Neural progenitor cell (in vitro differentiated cells): ENCODE measurements around the gene ATF6. TPM values are rescaled to one million over a fixed set of nuclear protein-coding genes. Genes with fewer than 3 reads are reported as not detected.

Source experiments
- DNase-seq: peaks from one replicate; pipeline ENCODE4 v3.0.0-alpha.2; 2016; ENCODE audit warnings: low spot score
- H2AFZ ChIP-seq: fragments of 200-600 bp; sonication (generic); replicated peaks from 2 replicates; pipeline ENCODE4 v1.6.1; 2016; ENCODE audit warnings: antibody characterized with exemption
- H3F3A ChIP-seq: fragments of 200-600 bp; sonication (generic); 2 replicates; pipeline ENCODE4 v1.6.1; 2016; ENCODE audit warnings: antibody characterized with exemption, low read depth
- H3K27ac ChIP-seq: fragments of 200-600 bp; sonication (generic); 2 replicates; pipeline ENCODE4 v1.5.1; 2016; ENCODE audit warnings: mild to moderate bottlenecking
- H3K27me3 ChIP-seq: fragments of 200-600 bp; sonication (generic); 2 replicates; pipeline ENCODE4 v1.6.1; 2016; ENCODE audit warnings: mild to moderate bottlenecking, moderate library complexity
- H3K36me3 ChIP-seq: fragments of 200-600 bp; sonication (generic); 2 replicates; pipeline ENCODE4 v1.5.1; 2016
- H3K4me1 ChIP-seq: fragments of 200-600 bp; sonication (generic); 2 replicates; pipeline ENCODE4 v1.6.1; 2016; ENCODE audit warnings: mixed run types
- H3K4me2 ChIP-seq: fragments of 200-600 bp; sonication (generic); 2 replicates; pipeline ENCODE4 v1.6.1; 2016
- H3K4me3 ChIP-seq: fragments of 200-600 bp; sonication (generic); 2 replicates; pipeline ENCODE4 v1.5.1; 2016
- H3K79me2 ChIP-seq: fragments of 200-600 bp; sonication (generic); 2 replicates; pipeline ENCODE4 v1.6.1; 2016; ENCODE audit warnings: low read depth
- H3K9ac ChIP-seq: fragments of 200-600 bp; sonication (generic); 2 replicates; pipeline ENCODE4 v1.6.1; 2016
- H3K9me3 ChIP-seq: fragments of 200-600 bp; sonication (generic); 2 replicates; pipeline ENCODE4 v1.5.1; 2016; ENCODE audit warnings: low read depth
- H4K20me1 ChIP-seq: fragments of 200-600 bp; sonication (generic); 2 replicates; pipeline ENCODE4 v1.6.1; 2016; ENCODE audit warnings: low read depth
- H3K27ac Mint-ChIP-seq: 3 replicates; pipeline ENCODE4 v1.8.0; 2021; ENCODE audit warnings: mixed read lengths
- H3K27me3 Mint-ChIP-seq: 2 replicates; pipeline ENCODE4 v1.8.0; 2022; ENCODE audit warnings: low read depth, mild to moderate bottlenecking, inconsistent platforms, moderate library complexity, mixed read lengths; ENCODE audit not compliant: insufficient read depth
- H3K36me3 Mint-ChIP-seq: 3 replicates; pipeline ENCODE4 v1.8.0; 2021; ENCODE audit warnings: mixed read lengths
- H3K4me1 Mint-ChIP-seq: 3 replicates; pipeline ENCODE4 v1.8.0; 2021; ENCODE audit warnings: mixed read lengths
- H3K4me3 Mint-ChIP-seq: 3 replicates; pipeline ENCODE4 v1.8.0; 2021; ENCODE audit warnings: mild to moderate bottlenecking, moderate library complexity, mixed read lengths
- H3K9me3 Mint-ChIP-seq: 3 replicates; pipeline ENCODE4 v1.8.0; 2020; ENCODE audit warnings: mixed read lengths
- EZH2 ChIP-seq: fragments of 200-600 bp; sonication (generic); IDR thresholded peaks from 2 replicates; pipeline ENCODE4 v1.6.1; 2017; ENCODE audit warnings: antibody characterized with exemption, mild to moderate bottlenecking, moderate library complexity
- EZH2phosphoT487 ChIP-seq: fragments of 200-600 bp; sonication (generic); IDR thresholded peaks from 2 replicates; pipeline ENCODE4 v1.6.1; 2017; ENCODE audit warnings: antibody characterized with exemption
- total RNA-seq: library from RNA; depleted of rRNA; stranded (reverse); fragments of >200 nt; gene quantifications from 2 replicates; pipeline ENCODE4 v1.2.3, GENCODE V29; 2015; ENCODE audit warnings: low replicate concordance
- TF ChIP-seq, protein P1 (sequence below): fragments of 200-600 bp; sonication (generic); IDR thresholded peaks from 2 replicates; pipeline ENCODE4 v1.5.1; 2017; ENCODE audit warnings: antibody characterized with exemption, mild to moderate bottlenecking

ATF6 gene
- total RNA-seq, 1 donor from 2014 or later: 31.7 TPM

DNA sequence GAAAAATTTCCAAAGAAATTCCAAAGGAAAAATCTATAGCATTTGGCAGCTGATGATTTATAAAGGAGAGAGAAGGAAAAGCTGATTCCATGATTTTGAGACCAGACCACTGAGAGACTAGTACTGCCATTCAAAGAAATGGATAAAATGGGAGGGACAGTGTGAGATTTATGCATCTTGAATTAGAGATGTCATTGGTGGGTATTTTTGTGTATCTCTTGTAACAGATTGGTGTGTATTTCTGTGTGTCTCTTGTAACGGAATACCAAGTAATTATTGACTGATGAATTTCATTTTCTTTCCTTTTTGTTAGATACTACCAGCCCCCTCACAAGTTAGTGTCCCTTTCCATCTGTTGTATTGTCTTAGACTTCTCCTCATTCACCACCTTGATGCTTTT is 155.4 kb downstream of the ATF6 start:
- no peaks in the 10 kb centered on the region for H3K9me3 Mint-ChIP-seq
- no peaks in the 10 kb centered on the region for H3K36me3 Mint-ChIP-seq
- Histone ChIP-seq H3K4me3 (no peak overlapping the region), H3F3A (no peaks in the 10 kb centered on the region), H2AFZ (no peak overlapping the region), H3K27me3 (no peaks in the 10 kb centered on the region), H3K27ac (no peak overlapping the region), H3K9me3 (no peaks in the 10 kb centered on the region), H3K4me1 (no peaks in the 10 kb centered on the region), H3K4me2 (no peak overlapping the region), H3K9ac (no peak overlapping the region), H3K79me2 (no peaks in the 10 kb centered on the region), H3K36me3 (no peaks in the 10 kb centered on the region), H4K20me1 (no peaks in the 10 kb centered on the region)
- no peaks in the 10 kb centered on the region for H3K27me3 Mint-ChIP-seq
- no peak overlapping the region for H3K4me3 Mint-ChIP-seq
- no peak for TF ChIP-seq EZH2
- TF ChIP-seq, protein P1, sequence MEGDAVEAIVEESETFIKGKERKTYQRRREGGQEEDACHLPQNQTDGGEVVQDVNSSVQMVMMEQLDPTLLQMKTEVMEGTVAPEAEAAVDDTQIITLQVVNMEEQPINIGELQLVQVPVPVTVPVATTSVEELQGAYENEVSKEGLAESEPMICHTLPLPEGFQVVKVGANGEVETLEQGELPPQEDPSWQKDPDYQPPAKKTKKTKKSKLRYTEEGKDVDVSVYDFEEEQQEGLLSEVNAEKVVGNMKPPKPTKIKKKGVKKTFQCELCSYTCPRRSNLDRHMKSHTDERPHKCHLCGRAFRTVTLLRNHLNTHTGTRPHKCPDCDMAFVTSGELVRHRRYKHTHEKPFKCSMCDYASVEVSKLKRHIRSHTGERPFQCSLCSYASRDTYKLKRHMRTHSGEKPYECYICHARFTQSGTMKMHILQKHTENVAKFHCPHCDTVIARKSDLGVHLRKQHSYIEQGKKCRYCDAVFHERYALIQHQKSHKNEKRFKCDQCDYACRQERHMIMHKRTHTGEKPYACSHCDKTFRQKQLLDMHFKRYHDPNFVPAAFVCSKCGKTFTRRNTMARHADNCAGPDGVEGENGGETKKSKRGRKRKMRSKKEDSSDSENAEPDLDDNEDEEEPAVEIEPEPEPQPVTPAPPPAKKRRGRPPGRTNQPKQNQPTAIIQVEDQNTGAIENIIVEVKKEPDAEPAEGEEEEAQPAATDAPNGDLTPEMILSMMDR: no peak
- no peak for TF ChIP-seq EZH2phosphoT487
- H3K4me1 Mint-ChIP-seq: no peaks in the 10 kb centered on the region
- no peak for DNase-seq
- H3K27ac Mint-ChIP-seq: no peak overlapping the region

- no peak overlapping the region for H3K27ac Mint-ChIP-seq
Observed at GRCh38 chr1:161921990-161922389, 155.9 kb downstream of the ATF6 start.

DNA sequence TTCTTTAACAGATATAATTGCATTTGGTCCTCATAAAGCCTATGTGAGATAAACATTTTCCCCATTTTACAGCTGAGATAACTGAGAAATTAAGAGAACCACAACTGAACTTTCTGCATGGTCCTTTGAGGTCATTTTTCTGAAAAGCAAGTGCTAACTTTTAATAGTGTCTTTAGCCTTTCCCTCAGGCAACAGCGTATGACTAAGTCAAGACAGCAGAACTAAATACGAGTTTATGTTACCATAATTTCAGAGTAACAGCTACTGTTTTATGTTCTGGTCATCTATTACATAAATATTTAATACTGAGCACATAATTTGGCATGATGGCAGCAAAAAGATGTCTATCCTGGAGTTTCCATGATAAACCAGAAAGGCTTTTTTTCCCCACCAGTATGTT is 161.9 kb downstream of the ATF6 start:
- H3K4me1 ChIP-seq: no peaks in the 10 kb centered on the region
- DNase-seq: no peak
- no peaks in the 10 kb centered on the region for H3K36me3 ChIP-seq
- no peaks in the 10 kb centered on the region for H3K9me3 ChIP-seq
- no peak overlapping the region for H3K4me2 ChIP-seq
- TF ChIP-seq EZH2 (no peak), EZH2phosphoT487 (no peak)
- TF ChIP-seq, protein P1: no peak
- H3K4me3 ChIP-seq: no peak overlapping the region
- no peak overlapping the region for H3K27ac ChIP-seq
- no peaks in the 10 kb centered on the region for H3K79me2 ChIP-seq
- Mint-ChIP-seq H3K36me3 (no peaks in the 10 kb centered on the region), H3K27ac (no peak overlapping the region), H3K4me3 (no peak overlapping the region), H3K27me3 (no peaks in the 10 kb centered on the region), H3K9me3 (no peaks in the 10 kb centered on the region), H3K4me1 (no peaks in the 10 kb centered on the region)
- no peaks in the 10 kb centered on the region for H4K20me1 ChIP-seq
- H3K9ac ChIP-seq: no peak overlapping the region
- H3F3A ChIP-seq: no peaks in the 10 kb centered on the region
- H3K27me3 ChIP-seq: no peaks in the 10 kb centered on the region
- H2AFZ ChIP-seq: no peak overlapping the region

More at GRCh38 chr1:161921990-161922389, 155.9 kb downstream of the ATF6 start:
- Histone ChIP-seq H3K79me2 (no peaks in the 10 kb centered on the region), H3K9me3 (no peaks in the 10 kb centered on the region), H3K9ac (no peak overlapping the region), H3K4me3 (no peak overlapping the region), H3K27me3 (no peaks in the 10 kb centered on the region), H4K20me1 (no peaks in the 10 kb centered on the region), H3F3A (no peaks in the 10 kb centered on the region), H3K36me3 (no peaks in the 10 kb centered on the region), H2AFZ (no peak overlapping the region), H3K4me1 (no peaks in the 10 kb centered on the region), H3K27ac (no peak overlapping the region), H3K4me2 (no peak overlapping the region)
- H3K9me3 Mint-ChIP-seq: no peaks in the 10 kb centered on the region
- no peaks in the 10 kb centered on the region for H3K4me1 Mint-ChIP-seq
- no peaks in the 10 kb centered on the region for H3K36me3 Mint-ChIP-seq
- DNase-seq: no peak
- TF ChIP-seq, protein P1: no peak
- no peak for TF ChIP-seq EZH2
- no peak for TF ChIP-seq EZH2phosphoT487
- H3K4me3 Mint-ChIP-seq: no peak overlapping the region
- no peaks in the 10 kb centered on the region for H3K27me3 Mint-ChIP-seq
